Mesenchymal stem cell (in vitro differentiated cells and primary cell): ENCODE measurements around the gene SCUBE3.

ENCODE experiments used
- DNase-seq: peaks from one replicate; pipeline ENCODE4 v3.0.0-alpha.2; 2013
- H2AFZ ChIP-seq: one replicate; pipeline ENCODE4 v1.6.1; 2013; ENCODE audit warnings: low read depth, mild to moderate bottlenecking, control low read depth, inconsistent platforms, low read length, moderate library complexity
- H2AK5ac ChIP-seq: 2 replicates; pipeline ENCODE4 v1.6.1; 2013; ENCODE audit warnings: low read length, moderate library complexity, mild to moderate bottlenecking, inconsistent platforms; ENCODE audit not compliant: severe bottlenecking
- H2BK120ac ChIP-seq: one replicate; pipeline ENCODE4 v1.6.1; 2013; ENCODE audit warnings: low read depth, mild to moderate bottlenecking, inconsistent platforms, low read length, moderate library complexity
- H2BK12ac ChIP-seq, 2 experiments: one replicate each; pipeline ENCODE4 v1.6.1; 2013; ENCODE audit warnings: inconsistent platforms in 2 of 2, low read length in 2 of 2, mild to moderate bottlenecking in 2 of 2, moderate library complexity in 2 of 2, control low read depth in 1 of 2
- H2BK15ac ChIP-seq: one replicate; pipeline ENCODE4 v1.6.1; 2013; ENCODE audit warnings: mild to moderate bottlenecking, low read depth, inconsistent platforms; ENCODE audit not compliant: poor library complexity, severe bottlenecking
- H2BK5ac ChIP-seq: 2 replicates; pipeline ENCODE4 v1.6.1; 2013; ENCODE audit warnings: low read depth, mild to moderate bottlenecking, low read length, control low read depth, inconsistent platforms; ENCODE audit not compliant: poor library complexity, severe bottlenecking
- H3K14ac ChIP-seq, 2 experiments: one replicate each; pipeline ENCODE4 v1.6.1; 2013; ENCODE audit warnings: inconsistent platforms in 2 of 2, low read length in 2 of 2, control low read depth in 1 of 2, mild to moderate bottlenecking in 1 of 2, moderate library complexity in 1 of 2
- H3K18ac ChIP-seq, 2 experiments: one replicate each; pipeline ENCODE4 v1.6.1; 2013; ENCODE audit warnings: inconsistent platforms in 2 of 2, low read length in 2 of 2, control low read depth in 1 of 2, low read depth in 1 of 2, mild to moderate bottlenecking in 1 of 2
- H3K23ac ChIP-seq, 2 experiments: one replicate each; pipeline ENCODE4 v1.6.1; 2013; ENCODE audit warnings: inconsistent platforms in 2 of 2, low read length in 2 of 2, mild to moderate bottlenecking in 2 of 2, moderate library complexity in 2 of 2, control low read depth in 1 of 2
- H3K27ac ChIP-seq: 2 replicates; pipeline ENCODE4 v1.5.1; 2013; ENCODE audit warnings: mild to moderate bottlenecking, moderate library complexity, low read length, control low read depth, inconsistent platforms; ENCODE audit not compliant: poor library complexity, severe bottlenecking
- H3K27me3 ChIP-seq, 2 experiments: 2 replicates each; pipeline versions ENCODE4 v1.6.1 to v1.7.0; 2013; ENCODE audit warnings: low read length in 2 of 2, mild to moderate bottlenecking in 2 of 2, moderate library complexity in 2 of 2, control low read depth in 1 of 2, inconsistent platforms in 1 of 2; ENCODE audit not compliant: control insufficient read depth in 1 of 2, insufficient read depth in 1 of 2
- H3K36me3 ChIP-seq, 2 experiments: 2 replicates each; pipeline versions ENCODE4 v1.6.1 to v1.7.0; 2013; ENCODE audit warnings: low read length in 2 of 2, control low read depth in 1 of 2, inconsistent platforms in 1 of 2, low read depth in 1 of 2, mild to moderate bottlenecking in 1 of 2; ENCODE audit not compliant: insufficient read depth in 2 of 2, control insufficient read depth in 1 of 2
- H3K4ac ChIP-seq, 2 experiments: one replicate each; pipeline ENCODE4 v1.6.1; 2013; ENCODE audit warnings: inconsistent platforms in 2 of 2, low read length in 2 of 2, mild to moderate bottlenecking in 2 of 2, moderate library complexity in 2 of 2, control low read depth in 1 of 2, low read depth in 1 of 2
- H3K4me1 ChIP-seq: 2 replicates; pipeline ENCODE4 v1.6.1; 2013; ENCODE audit warnings: low read depth, low read length, control low read depth; ENCODE audit not compliant: control insufficient read depth, insufficient read depth
- H3K4me2 ChIP-seq: 2 replicates; pipeline ENCODE4 v1.6.1; 2013; ENCODE audit warnings: low read length, mild to moderate bottlenecking, inconsistent platforms; ENCODE audit not compliant: poor library complexity, severe bottlenecking
- H3K4me3 ChIP-seq, 2 experiments: 2 replicates each; pipeline versions ENCODE4 v1.5.1 to v1.7.0; 2013; ENCODE audit warnings: low read length in 2 of 2, mild to moderate bottlenecking in 2 of 2, control low read depth in 1 of 2, low read depth in 1 of 2; ENCODE audit not compliant: insufficient read depth in 1 of 2
- H3K79me1 ChIP-seq: replicated peaks from 2 replicates; pipeline ENCODE4 v1.6.1; 2013; ENCODE audit warnings: mild to moderate bottlenecking, control low read depth, low read length, inconsistent platforms; ENCODE audit not compliant: poor library complexity, severe bottlenecking
- H3K9ac ChIP-seq: 2 replicates; pipeline ENCODE4 v1.7.0; 2013; ENCODE audit warnings: mild to moderate bottlenecking, low read length, moderate library complexity
- H3K9me3 ChIP-seq: 2 replicates; pipeline ENCODE4 v1.7.0; 2013; ENCODE audit warnings: mild to moderate bottlenecking, low read length; ENCODE audit not compliant: control insufficient read depth
- H4K8ac ChIP-seq: one replicate; pipeline ENCODE4 v1.6.1; 2013; ENCODE audit warnings: inconsistent platforms, mild to moderate bottlenecking, low read length, moderate library complexity
- H4K91ac ChIP-seq: one replicate; pipeline ENCODE4 v1.6.1; 2013; ENCODE audit warnings: mild to moderate bottlenecking, low read length, inconsistent platforms
- WGBS: methylation state at CpG from one replicate; pipeline ENCODE4 v1.1.7; 2013; ENCODE audit warnings: mixed read lengths; 5-methylcytosine and 5-hydroxymethylcytosine counted together

Gene SCUBE3

DNA sequence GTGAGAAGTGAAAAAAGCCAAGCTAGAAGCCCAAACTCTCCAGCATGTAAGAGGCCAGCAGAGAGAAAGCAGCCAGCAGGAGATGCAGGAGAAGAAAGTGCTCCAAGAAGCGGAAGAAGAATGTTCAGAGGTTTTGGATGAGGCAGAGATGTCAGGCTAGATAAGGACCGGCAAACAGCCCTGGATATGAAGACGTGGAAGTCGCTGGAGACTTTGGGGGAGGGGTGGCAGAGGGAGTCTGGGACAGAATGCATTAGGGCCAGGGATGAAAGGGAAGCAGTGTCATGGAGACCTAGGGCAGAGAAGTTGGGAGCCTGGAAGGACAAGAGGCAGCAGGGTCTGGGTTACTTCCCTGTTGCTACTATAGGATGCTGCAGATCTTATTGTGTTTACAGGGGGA lies 5.3 kb upstream of the SCUBE3 start:
- Histone ChIP-seq H4K91ac (no peak overlapping the region), H4K8ac (no peak overlapping the region), H3K14ac (no peak overlapping the region), H2BK12ac (no peak overlapping the region), H2BK15ac (no peak overlapping the region), H3K27ac (no peak overlapping the region), H3K23ac (no peak overlapping the region), H2BK120ac (no peak overlapping the region), H3K18ac (no peak overlapping the region), H3K36me3 (no peaks in the 10 kb centered on the region), H2AK5ac (no peak overlapping the region), H3K4me3 (no peak overlapping the region), H3K4me2 (no peak overlapping the region), H3K9me3 (no peaks in the 10 kb centered on the region), H3K4ac (no peak overlapping the region), H3K79me1 (no peaks in the 10 kb centered on the region), H2BK5ac (no peak overlapping the region), H3K27me3 (peaks cover 47 to 73% of the 10 kb centered on the region in 2 experiments), H2AFZ (no peak overlapping the region), H3K4me1 (peaks cover 6% of the 10 kb centered on the region), H3K9ac (no peak overlapping the region)
- no peak for DNase-seq
- 27% methylated on average over 4 of the region's 4 CpGs for WGBS

DNA sequence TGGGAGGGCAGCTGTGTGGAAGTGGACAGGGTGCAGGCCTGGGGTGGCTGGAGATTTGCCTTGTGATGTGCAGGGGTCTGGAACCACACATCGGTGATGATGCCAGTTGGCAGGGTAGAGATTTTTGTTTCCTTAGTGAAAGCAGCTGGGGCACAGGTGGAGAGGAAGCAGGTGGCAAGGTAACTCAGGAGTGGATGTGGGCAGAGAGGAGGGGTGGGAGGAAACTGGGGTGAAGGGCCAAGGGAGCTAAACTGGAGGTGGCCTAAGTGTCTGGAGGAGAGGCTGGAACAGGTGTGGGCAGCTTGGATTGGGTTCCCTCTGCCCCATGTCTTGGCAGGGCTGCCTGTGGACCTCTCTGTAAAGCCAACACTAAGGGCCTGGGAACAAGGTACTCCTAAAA lies 4.7 kb upstream of the SCUBE3 start:
- H3K14ac ChIP-seq, result no peak overlapping the region
- DNase-seq, result no peak
- no peaks in the 10 kb centered on the region for H3K36me3 ChIP-seq
- H4K91ac ChIP-seq, result no peak overlapping the region
- no peak overlapping the region for H2BK5ac ChIP-seq
- H3K23ac ChIP-seq, result no peak overlapping the region
- no peak overlapping the region for H3K18ac ChIP-seq
- 96% methylated on average over 1 of the region's 1 CpG for WGBS
- no peak overlapping the region for H3K27ac ChIP-seq
- H2BK12ac ChIP-seq, result no peak overlapping the region
- H3K27me3 ChIP-seq, result peaks cover 49 to 73% of the 10 kb centered on the region in 2 experiments
- H3K4me1 ChIP-seq, result peaks cover 9% of the 10 kb centered on the region
- H3K79me1 ChIP-seq, result no peaks in the 10 kb centered on the region
- H3K4me2 ChIP-seq, result no peak overlapping the region
- no peak overlapping the region for H2BK15ac ChIP-seq
- H2AFZ ChIP-seq, result no peak overlapping the region
- H3K9ac ChIP-seq, result no peak overlapping the region
- no peaks in the 10 kb centered on the region for H3K9me3 ChIP-seq
- no peak overlapping the region for H4K8ac ChIP-seq
- H2BK120ac ChIP-seq, result no peak overlapping the region
- H3K4ac ChIP-seq, result no peak overlapping the region
- H3K4me3 ChIP-seq, result no peak overlapping the region
- no peak overlapping the region for H2AK5ac ChIP-seq

DNA sequence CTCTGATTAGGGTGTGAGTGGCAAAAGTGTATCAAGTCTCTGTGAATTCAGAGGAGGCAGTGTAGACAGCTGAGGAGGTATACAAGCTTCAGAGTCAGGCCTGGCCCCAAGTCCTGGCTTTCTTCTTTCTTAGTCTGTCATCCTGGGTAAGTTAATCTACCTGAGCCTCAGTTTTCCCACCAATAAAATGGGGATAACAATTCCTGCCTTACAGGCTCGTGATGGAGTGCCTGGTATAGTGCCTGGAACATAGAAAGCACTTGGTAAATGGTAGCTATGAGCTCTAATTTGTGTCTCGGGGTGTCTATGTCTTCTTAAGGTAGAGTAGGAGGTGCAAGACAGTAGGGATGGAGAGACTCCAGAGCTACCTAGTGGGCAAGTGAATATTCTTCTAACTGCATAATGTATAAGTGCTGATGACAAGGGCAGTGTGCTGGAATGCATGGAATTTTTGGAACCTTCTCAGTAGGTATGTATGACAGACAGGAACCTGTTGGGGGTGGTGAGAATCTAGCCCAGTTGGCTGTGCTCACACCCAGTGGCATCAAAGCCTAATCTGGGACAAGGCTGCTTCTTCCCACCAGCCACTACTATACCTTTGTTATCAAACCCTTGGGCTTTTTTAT lies 4.0 kb upstream of the SCUBE3 start:
- Histone ChIP-seq H2BK120ac (no peak overlapping the region), H2BK15ac (no peak overlapping the region), H3K27me3 (peaks cover 49 to 74% of the 10 kb centered on the region in 2 experiments), H3K4me3 (no peak overlapping the region), H3K9me3 (no peaks in the 10 kb centered on the region), H4K91ac (no peak overlapping the region), H3K4ac (no peak overlapping the region), H3K18ac (no peak overlapping the region), H3K4me2 (no peak overlapping the region), H3K27ac (no peak overlapping the region), H2AFZ (no peak overlapping the region), H3K9ac (no peak overlapping the region), H3K4me1 (peaks cover 14% of the 10 kb centered on the region), H2BK5ac (no peak overlapping the region), H2BK12ac (no peak overlapping the region), H2AK5ac (no peak overlapping the region), H3K36me3 (no peaks in the 10 kb centered on the region), H3K14ac (no peak overlapping the region), H3K23ac (no peak overlapping the region), H4K8ac (no peak overlapping the region), H3K79me1 (no peaks in the 10 kb centered on the region)
- WGBS, result 82% methylated on average over 2 of the region's 2 CpGs
- no peak for DNase-seq

DNA sequence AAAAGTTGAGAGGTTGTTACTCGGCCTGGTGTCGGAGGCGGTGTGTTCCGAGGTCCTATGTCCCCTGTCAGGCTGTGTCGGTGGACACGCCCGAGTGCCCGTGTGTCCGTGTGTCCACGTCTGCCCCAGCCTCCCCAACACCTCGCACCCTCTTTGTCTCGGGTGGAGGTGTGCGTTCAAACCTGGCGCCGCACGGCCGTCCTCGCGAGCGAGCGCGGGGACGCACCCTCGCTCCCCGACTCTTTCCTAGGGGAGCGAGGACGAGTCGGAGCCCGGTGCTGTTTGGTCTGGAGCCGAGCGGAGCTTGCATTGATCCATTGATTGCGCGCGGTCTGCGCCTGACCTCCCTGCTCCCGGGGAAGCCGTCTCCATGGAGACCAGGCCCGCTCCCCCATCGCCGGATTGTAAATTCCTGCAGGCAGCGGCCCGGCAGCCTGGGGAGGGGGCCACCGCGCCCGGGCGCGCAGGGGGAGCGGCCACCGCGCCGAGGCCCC lies 411 bp upstream of the SCUBE3 start:
- Histone ChIP-seq H2BK12ac (no peak overlapping the region), H3K23ac (no peak overlapping the region), H2AK5ac (no peak overlapping the region), H4K8ac (no peak overlapping the region), H2AFZ (no peak overlapping the region), H3K4me1 (peaks cover 18% of the 10 kb centered on the region), H3K4me3 (peak overlapping the region; percentile 29 to 82), H3K4ac (no peak overlapping the region), H3K4me2 (peak overlapping the region; percentile 94), H3K36me3 (no peaks in the 10 kb centered on the region), H4K91ac (no peak overlapping the region), H3K27ac (no peak overlapping the region), H3K79me1 (no peaks in the 10 kb centered on the region), H2BK120ac (no peak overlapping the region), H3K27me3 (peaks cover 49 to 75% of the 10 kb centered on the region in 2 experiments), H2BK5ac (no peak overlapping the region), H3K18ac (peak overlapping the region in 1 of 2 experiments; percentile 63), H3K9ac (peak overlapping the region; percentile 57), H3K14ac (peak overlapping the region in 1 of 2 experiments; percentile 86), H3K9me3 (no peaks in the 10 kb centered on the region), H2BK15ac (no peak overlapping the region)
- WGBS, result 4% methylated on average over 51 of the region's 51 CpGs
- DNase-seq, result no peak
